ENCODE data around the gene MVP. TPM values are rescaled to one million over a fixed set of nuclear protein-coding genes. Genes with fewer than 3 reads are reported as not detected.

Gene MVP
- total and polyA plus RNA-seq, 2 experiments from 2014 or later, result 121 to 146 TPM

DNA sequence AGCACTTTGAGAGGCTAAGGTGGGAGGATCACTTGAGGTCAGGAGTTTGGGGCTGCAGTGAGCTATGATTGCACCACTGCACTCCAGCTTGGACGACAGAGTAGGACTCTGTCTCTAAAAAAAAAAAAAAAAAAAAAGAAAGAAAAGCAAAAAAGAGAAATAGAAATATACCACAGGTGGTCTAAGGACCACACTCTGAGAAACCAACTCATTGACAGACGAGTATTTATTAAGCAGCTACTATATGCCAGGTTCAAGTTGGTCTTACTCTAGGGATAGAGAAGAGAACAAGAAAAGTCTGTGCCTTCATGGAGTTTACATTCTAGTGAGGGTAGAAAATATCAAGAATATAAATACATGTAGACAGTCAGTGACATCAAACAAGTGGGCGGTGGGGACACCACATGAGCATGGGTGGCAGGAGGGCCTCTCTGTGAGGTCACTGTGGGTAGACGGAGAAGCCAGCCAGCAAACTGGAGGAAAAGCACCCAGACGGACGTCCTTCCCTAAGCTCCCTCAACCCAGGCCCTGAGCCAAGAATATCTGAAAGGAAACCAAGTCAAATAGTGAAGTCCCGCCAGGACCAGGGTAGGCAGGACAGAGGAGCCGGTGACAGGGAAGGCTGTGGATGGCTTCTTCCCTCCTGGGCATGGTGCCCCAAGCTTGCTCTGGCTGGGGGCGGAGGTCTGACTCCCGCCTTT is 38.0 kb downstream of the MVP start:
- Histone ChIP-seq H3K79me2 (peaks cover 21% of the 10 kb centered on the region), H3K4me1 (ENCODE audit: insufficient read depth) (peaks cover 21% of the 10 kb centered on the region), H3K4me2 (no peak overlapping the region), H3K4me3 (no peak overlapping the region), H4K20me1 (ENCODE audit: insufficient read depth, poor library complexity, severe bottlenecking) (no peaks in the 10 kb centered on the region), H2AFZ (no peak overlapping the region), H3K36me3 (replicated peaks; ENCODE audit: insufficient read depth, low read depth) (no peaks in the 10 kb centered on the region), H3K9me2 (replicated peaks; ENCODE audit: insufficient read depth) (no peaks in the 10 kb centered on the region), H3K27me3 (no peaks in the 10 kb centered on the region), H3K27ac (no peak overlapping the region), H3K9me3 (ENCODE audit: low read depth) (no peaks in the 10 kb centered on the region)
- 90% methylated on average over 10 of the region's 10 CpGs for WGBS (ENCODE audit: low lambda C conversion rate, missing lambda C conversion rate)
- TF ChIP-seq, protein P1, sequence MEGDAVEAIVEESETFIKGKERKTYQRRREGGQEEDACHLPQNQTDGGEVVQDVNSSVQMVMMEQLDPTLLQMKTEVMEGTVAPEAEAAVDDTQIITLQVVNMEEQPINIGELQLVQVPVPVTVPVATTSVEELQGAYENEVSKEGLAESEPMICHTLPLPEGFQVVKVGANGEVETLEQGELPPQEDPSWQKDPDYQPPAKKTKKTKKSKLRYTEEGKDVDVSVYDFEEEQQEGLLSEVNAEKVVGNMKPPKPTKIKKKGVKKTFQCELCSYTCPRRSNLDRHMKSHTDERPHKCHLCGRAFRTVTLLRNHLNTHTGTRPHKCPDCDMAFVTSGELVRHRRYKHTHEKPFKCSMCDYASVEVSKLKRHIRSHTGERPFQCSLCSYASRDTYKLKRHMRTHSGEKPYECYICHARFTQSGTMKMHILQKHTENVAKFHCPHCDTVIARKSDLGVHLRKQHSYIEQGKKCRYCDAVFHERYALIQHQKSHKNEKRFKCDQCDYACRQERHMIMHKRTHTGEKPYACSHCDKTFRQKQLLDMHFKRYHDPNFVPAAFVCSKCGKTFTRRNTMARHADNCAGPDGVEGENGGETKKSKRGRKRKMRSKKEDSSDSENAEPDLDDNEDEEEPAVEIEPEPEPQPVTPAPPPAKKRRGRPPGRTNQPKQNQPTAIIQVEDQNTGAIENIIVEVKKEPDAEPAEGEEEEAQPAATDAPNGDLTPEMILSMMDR (IDR thresholded peaks at IDR 0.05; ENCODE audit: poor library complexity), result no peak
- DNase-seq (ENCODE audit: low spot score), result no peak

DNA sequence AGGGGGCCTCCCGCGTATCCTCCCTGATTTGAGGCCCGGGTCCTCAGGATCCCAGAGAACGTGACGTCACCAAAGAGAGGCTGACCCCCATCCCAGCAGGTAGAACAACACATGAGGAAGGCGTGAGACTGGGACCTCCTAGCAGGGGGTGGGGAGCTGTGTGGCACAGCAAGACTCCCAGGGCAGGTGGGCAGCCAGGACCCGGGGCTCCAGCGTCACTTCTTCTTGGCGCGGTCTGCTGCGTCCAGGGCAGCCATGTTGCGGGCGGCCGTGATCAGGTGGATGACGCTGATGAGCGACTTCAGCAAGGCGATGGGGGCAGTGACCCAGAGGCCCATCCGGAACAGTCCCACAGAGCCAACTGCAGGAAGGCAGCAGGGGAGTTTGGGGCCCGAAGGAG is 38.7 kb downstream of the MVP start:
- H3K9me3 ChIP-seq (ENCODE audit: low read depth), result no peaks in the 10 kb centered on the region
- peaks cover 21% of the 10 kb centered on the region for H3K79me2 ChIP-seq
- TF ChIP-seq EZH2 (IDR thresholded peaks at IDR 0.05; ENCODE audit: borderline replicate concordance), result no peak
- no peak for TF ChIP-seq EZH2phosphoT487 (IDR thresholded peaks at IDR 0.05; ENCODE audit: low read depth, severe bottlenecking, unreplicated experiment)
- TF ChIP-seq, protein P1 (IDR thresholded peaks at IDR 0.05; ENCODE audit: poor library complexity), result no peak
- H3K27me3 ChIP-seq, result no peaks in the 10 kb centered on the region
- H3K9me2 ChIP-seq (replicated peaks; ENCODE audit: insufficient read depth), result no peaks in the 10 kb centered on the region
- WGBS (ENCODE audit: low lambda C conversion rate, missing lambda C conversion rate), result 97% methylated on average over 19 of the region's 19 CpGs
- no peak for DNase-seq (ENCODE audit: low spot score)
- H3K27ac ChIP-seq, result no peak overlapping the region
- no peaks in the 10 kb centered on the region for H3K36me3 ChIP-seq (replicated peaks; ENCODE audit: insufficient read depth, low read depth)
- H4K20me1 ChIP-seq (ENCODE audit: insufficient read depth, poor library complexity, severe bottlenecking), result no peaks in the 10 kb centered on the region
- peaks cover 21% of the 10 kb centered on the region for H3K4me1 ChIP-seq (ENCODE audit: insufficient read depth)
- no peak overlapping the region for H3K4me2 ChIP-seq
- no peak overlapping the region for H2AFZ ChIP-seq
- no peak overlapping the region for H3K4me3 ChIP-seq

DNA sequence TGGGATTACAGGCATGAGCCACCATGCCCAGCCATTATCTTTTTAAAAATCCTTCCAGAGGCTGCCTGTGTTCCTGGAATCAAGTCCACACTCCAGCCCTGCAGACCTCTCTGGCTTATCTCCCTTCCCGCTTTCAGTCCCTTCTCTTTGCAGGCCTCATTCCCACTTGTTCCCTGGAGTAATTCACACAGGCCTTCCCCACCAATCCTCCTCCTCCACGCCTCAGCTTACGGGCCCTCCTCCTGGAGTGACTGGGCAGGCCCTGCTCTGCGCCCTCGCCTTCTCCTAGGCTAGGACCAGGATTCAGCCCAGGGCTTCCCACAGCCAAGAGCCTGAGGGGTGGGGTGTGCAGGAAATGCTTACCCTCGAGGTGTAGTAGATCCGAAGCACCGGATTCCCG is 40.0 kb downstream of the MVP start:
- DNase-seq (ENCODE audit: low spot score), result no peak
- Histone ChIP-seq H4K20me1 (ENCODE audit: insufficient read depth, poor library complexity, severe bottlenecking) (no peaks in the 10 kb centered on the region), H3K4me1 (ENCODE audit: insufficient read depth) (peaks cover 21% of the 10 kb centered on the region), H3K9me2 (replicated peaks; ENCODE audit: insufficient read depth) (no peaks in the 10 kb centered on the region), H3K4me2 (no peak overlapping the region), H3K79me2 (peaks cover 21% of the 10 kb centered on the region), H3K9me3 (ENCODE audit: low read depth) (no peaks in the 10 kb centered on the region), H3K4me3 (no peak overlapping the region), H3K36me3 (replicated peaks; ENCODE audit: insufficient read depth, low read depth) (no peaks in the 10 kb centered on the region), H3K27me3 (no peaks in the 10 kb centered on the region), H3K27ac (no peak overlapping the region), H2AFZ (no peak overlapping the region)
- TF ChIP-seq, protein P1 (IDR thresholded peaks at IDR 0.05; ENCODE audit: poor library complexity), result no peak
- TF ChIP-seq EZH2phosphoT487 (IDR thresholded peaks at IDR 0.05; ENCODE audit: low read depth, severe bottlenecking, unreplicated experiment), result no peak
- TF ChIP-seq EZH2 (IDR thresholded peaks at IDR 0.05; ENCODE audit: borderline replicate concordance), result no peak
- 95% methylated on average over 9 of the region's 9 CpGs for WGBS (ENCODE audit: low lambda C conversion rate, missing lambda C conversion rate)
